ENCODE results near the gene KRTAP5-1.

Gene KRTAP5-1

GRCh38 chr11:1572197-1573076 lies 12.6 kb downstream of the KRTAP5-1 start, which contains the start of gene DUSP8:
TSS of gene DUSP8 (minus strand) at chr11:1572271. CDS start at chr11:1565826, 6,445 bp downstream.
- FAIRE-seq (no peak), DNase-seq (ENCODE audit: low spot score) (peak; percentile 78)

- FAIRE-seq, result no peak
These were observed 13.3 kb downstream of the KRTAP5-1 start for GRCh38 chr11:1571760-1572196.

DNA sequence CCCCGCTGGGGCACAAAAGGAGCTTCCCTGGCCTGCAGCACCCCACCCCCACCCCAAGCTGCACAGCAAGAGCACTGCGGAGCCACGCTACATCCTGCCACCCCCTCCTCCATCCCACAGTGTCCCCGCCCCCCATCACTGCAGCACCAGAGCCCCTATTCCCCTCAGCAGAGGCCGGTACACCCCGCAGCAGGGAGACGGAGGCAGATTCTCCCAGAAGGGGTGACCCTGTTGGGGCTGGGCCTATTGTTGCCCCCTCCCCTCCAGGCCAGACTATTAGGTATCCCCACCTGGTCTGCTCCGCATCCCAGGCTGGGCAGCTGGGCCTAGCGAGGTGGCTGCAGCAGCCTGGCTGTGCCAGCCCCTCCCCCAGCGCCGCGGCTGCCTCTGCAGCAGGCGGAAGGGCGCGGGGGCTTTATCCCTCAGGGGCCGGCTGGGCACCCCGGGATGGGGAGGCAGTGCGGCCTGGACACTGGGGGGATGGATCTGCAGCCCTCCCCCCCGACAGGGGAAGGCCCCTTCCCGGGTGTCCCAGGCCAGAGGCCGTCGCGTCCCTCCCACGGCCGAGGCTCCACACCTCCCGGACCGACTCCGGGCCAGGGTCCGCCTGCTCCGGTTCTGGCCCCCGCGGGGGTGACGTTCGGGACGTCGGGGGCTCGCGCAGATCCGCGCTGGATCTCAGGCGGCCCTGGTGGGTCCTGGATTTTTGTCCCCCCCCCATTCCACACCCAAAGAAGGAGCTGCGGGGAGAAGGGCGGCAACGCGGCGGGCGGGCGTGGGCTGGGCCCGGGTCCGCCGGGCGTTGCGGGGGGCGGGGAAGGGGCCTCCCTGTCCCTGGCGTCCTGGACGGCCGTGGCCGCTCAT lies 14.0 kb downstream of the KRTAP5-1 start:
- no peak for DNase-seq (ENCODE audit: low spot score)
- FAIRE-seq, result no peak

More at GRCh38 chr11:1571760-1572196, 13.3 kb downstream of the KRTAP5-1 start:
- no peak for DNase-seq (ENCODE audit: low spot score)

GRCh38 chr11:1570531-1570895 lies 14.6 kb downstream of the KRTAP5-1 start:
- FAIRE-seq, result no peak
- no peak for DNase-seq (ENCODE audit: low spot score)

DNA sequence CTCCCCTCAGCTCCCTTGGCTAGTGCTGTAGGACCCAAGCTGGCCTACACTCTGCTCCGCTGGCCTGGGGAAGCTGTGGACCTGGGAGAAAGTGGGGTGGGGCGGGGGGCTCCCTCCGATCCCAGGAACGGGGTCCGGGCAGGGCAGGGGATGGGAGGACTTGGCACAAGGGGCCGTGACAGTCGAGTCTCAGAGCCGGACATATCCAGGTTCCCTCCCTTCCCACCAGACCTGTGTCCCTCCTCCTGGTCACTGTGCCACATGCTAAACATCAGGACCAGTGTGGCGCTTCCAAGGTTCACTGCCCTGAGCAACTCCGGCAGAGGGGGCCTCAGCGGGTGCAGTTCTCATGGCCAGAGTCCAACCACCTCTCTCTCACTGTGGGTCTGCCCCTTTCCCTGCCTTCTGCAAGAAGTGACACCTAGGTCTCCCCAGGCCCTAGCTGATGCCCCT lies 15.1 kb downstream of the KRTAP5-1 start:
- FAIRE-seq (no peak), DNase-seq (ENCODE audit: low spot score) (no peak)

DNA sequence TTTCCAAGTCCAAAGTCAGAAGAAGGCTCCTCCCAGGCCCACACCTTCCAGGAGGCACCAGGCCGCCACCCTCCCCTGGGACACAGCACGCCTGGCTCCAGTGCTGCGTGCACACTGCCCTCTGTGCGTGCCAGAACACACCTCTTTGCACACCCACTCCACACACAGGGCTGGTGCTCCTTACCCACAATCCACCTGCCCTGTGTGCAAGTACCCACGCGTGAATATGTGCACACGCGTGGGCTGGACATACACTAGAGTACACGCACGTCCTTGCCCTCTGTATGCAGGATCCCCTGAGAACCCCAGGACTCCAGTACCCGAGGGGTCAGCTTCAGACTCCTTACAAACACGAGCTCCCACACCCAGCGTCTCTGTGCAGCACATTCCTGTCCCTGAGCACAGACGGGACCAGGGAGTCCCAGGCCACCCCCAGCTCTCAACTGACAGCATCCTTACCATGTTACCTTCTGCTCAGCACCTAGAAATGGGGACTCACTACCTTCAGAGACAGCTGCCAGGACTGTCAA lies 15.8 kb downstream of the KRTAP5-1 start:
- DNase-seq (ENCODE audit: low spot score) (no peak), FAIRE-seq (no peak)

GRCh38 chr11:1568441-1568911 lies 16.6 kb downstream of the KRTAP5-1 start:
- DNase-seq (ENCODE audit: low spot score), result no peak
- FAIRE-seq, result no peak

- FAIRE-seq (no peak), DNase-seq (ENCODE audit: low spot score) (no peak)
These were observed 17.4 kb downstream of the KRTAP5-1 start for GRCh38 chr11:1567721-1568100.

- DNase-seq (ENCODE audit: low spot score) (no peak), FAIRE-seq (no peak)
These were observed 17.9 kb downstream of the KRTAP5-1 start for GRCh38 chr11:1567052-1567720.

DNA sequence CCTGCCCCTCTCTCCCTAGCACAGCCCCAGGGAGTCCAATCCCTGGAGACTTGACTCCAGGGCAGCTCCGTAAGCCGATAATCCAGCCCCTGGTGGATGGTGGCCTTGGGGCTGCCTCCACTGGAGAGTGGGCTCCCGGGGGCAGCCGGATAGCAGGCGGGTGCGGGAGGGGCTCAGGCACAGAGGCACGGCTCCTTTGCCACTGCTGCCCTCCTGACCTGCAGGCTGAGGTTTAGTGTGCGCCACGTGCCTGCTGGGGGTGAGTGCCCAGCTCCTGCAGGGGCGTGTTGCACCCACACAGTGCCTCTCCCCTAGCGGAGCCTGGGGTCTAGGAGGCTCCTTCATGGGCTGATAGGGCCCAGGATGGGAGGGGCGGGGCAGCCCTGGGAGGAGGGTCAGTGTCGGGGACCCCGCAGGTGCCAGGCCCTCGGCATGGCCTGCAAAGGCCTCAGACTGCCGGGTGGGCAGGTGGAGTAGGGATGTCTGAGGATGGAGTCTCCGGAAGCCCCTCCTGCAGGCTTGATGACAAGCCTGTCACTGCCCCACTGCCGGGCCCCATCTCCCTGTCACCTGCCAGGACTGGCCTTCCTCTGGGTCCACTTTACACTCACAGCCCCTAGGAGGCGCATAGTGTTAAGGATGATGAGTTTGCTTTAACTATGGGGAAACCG lies 18.6 kb downstream of the KRTAP5-1 start:
- no peak for FAIRE-seq
- DNase-seq (ENCODE audit: low spot score), result no peak

DNA sequence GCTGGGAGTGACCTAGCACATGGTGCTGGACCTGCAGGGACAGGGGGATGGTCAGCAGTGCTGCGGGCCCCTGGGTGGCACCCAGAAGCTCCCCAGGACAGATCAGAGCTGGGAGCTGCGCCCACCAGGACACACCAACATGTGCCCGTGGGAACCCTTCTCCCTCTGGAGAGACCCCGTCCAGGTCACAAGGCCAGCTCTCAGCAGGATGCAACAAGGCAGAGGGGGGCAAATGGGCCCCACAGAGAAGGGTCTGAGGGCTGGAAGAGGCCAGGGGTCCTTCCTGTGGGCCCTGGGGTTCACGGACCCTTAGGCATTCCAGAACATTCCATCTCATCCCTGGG lies 19.2 kb downstream of the KRTAP5-1 start:
- no peak for DNase-seq (ENCODE audit: low spot score)
- FAIRE-seq, result no peak

- no peak for FAIRE-seq
- DNase-seq (ENCODE audit: low spot score), result no peak
These were observed 19.7 kb downstream of the KRTAP5-1 start for GRCh38 chr11:1565173-1565903.

DNA sequence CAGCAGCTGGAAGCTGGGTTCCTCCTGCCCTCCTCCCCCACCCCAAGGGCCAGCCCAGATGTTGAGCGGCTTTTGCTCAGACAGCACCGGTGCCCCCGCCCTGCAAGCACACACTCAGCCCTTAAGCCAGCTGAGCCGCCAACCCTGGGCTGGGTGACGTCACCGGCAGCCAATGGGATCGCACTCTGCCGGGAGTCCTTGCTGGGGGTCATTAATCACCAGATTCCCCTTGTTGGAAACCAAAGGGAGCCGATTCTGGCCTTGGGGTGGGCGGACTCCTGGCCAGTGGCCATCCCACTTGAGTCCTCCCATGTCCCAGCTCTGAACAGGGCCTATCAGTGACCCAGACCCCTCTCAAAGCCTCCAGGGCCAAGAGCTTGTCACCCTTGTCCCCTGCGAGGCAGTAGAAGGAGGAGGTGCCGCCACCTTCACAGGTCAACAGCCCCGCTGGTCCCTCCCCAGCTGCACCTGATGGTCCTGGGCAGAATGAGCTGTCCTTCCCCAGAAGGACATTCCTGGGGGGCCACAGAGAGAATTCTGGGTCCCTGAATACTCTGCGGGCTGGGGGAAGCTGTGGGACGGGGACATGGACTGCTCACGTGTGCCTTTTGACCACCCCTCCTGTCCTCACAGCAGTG lies 20.4 kb downstream of the KRTAP5-1 start:
- DNase-seq (ENCODE audit: low spot score) (peak; percentile 67), FAIRE-seq (no peak)

DNA sequence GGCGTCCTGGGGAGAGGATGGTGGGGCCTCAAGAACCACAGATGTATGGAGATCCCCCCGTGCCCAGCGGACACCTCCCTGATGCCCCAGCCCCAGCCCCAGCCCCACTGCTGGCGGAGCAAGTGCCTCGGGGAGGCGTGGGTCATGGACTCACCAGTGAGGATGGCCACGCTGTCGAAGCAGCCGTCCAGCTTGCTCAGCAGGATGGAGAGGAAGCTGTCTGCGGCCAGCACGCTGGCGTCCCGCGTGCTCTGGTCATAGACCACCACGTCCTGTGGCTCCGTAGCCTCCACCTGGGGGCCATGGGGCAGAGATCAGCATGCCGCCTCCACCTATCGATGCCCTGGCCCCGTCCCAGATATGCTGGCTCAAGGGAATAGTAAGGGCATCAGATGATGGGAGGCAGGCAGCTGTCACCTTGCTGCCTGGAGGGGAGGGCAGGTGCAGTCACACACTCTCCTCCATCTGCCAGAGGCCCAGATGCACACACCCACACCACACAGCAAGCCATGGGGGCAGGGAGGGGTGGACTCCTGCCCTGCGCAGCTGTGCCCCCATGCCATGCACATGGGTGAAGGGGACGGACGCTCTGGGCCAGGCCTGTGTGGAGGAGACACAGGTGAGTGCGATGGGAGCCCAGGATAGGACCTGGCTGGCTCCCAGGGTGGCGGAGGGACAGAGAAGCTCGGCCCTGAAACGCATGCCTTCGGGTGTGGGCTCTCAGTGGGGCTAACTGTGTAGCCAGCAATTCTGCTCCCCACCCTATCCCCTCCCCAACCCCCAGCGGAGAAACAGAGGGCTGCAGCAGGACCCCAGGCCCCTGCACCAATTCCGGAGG lies 21.2 kb downstream of the KRTAP5-1 start:
- DNase-seq (ENCODE audit: low spot score), result no peak
- no peak for FAIRE-seq

DNA sequence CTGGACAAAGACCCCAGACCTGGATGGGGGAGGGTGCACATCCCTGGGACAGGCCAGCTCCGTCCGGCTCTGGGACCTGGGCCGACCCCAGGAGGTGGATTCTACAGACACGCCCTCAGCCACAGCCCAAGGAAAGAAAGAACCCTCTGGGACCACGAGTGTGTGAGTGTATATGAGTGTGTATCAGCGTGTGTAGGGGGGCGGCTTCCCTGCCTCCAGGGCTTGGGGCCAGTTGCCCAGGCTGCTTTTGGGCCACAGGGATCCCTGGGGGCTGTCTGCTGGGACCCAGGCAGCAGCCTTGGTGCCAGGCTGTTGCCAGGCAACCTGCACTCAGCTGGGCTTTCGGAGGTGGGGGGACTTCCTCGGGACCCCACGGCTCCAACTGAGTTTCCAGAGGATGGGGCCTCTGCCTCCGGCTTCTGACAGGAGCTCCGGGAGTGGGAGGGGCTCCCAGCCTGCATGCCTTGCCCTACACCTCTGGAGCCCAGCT lies 21.9 kb downstream of the KRTAP5-1 start:
- FAIRE-seq, result no peak
- no peak for DNase-seq (ENCODE audit: low spot score)

DNA sequence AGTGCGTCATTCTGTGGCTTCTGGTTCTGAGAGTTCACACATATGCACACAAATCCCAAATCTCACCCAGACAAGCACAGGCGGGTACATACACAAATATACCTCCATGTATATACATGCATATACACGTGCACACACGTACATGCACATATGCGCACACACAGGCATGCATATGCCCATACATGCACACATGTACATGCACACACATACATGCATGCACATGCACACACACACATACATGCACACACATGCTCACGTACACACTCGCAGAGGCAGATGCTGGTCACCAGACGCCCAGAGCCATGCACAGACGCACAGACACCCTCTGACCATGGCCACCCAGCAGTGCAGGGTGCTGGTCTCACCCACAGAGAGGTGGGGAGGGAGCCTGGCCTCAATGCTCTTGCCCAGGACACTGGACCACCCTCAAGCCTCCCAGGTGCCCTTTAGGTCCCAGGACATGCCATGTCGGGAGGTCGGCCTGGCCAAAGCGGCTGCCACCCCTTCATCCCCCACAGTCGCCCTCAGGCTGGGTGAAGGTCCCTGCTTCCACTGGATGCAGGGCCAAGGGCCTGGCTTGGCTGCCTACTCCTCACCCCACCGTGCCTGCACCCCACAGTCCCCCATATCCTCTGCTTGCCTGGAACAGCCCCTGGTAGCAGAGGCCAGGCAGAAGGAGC lies 22.5 kb downstream of the KRTAP5-1 start:
- DNase-seq (ENCODE audit: low spot score) (no peak), FAIRE-seq (no peak)

GRCh38 chr11:1561955-1562354 lies 23.1 kb downstream of the KRTAP5-1 start:
- no peak for DNase-seq (ENCODE audit: low spot score)
- no peak for FAIRE-seq

GRCh38 chr11:1561266-1561665 lies 23.8 kb downstream of the KRTAP5-1 start:
- DNase-seq (ENCODE audit: low spot score) (no peak), FAIRE-seq (no peak)
